ENCODE results near the gene GHR.
"Not testable (repeated sequence)": the region's sequence is repeated elsewhere in the genome, so short reads cannot be mapped to it uniquely, and the experiment has no call there.

Gene GHR

GRCh38 chr5:42573386-42573785 lies 150.1 kb downstream of the GHR start:
- TF ChIP-seq, protein P1, sequence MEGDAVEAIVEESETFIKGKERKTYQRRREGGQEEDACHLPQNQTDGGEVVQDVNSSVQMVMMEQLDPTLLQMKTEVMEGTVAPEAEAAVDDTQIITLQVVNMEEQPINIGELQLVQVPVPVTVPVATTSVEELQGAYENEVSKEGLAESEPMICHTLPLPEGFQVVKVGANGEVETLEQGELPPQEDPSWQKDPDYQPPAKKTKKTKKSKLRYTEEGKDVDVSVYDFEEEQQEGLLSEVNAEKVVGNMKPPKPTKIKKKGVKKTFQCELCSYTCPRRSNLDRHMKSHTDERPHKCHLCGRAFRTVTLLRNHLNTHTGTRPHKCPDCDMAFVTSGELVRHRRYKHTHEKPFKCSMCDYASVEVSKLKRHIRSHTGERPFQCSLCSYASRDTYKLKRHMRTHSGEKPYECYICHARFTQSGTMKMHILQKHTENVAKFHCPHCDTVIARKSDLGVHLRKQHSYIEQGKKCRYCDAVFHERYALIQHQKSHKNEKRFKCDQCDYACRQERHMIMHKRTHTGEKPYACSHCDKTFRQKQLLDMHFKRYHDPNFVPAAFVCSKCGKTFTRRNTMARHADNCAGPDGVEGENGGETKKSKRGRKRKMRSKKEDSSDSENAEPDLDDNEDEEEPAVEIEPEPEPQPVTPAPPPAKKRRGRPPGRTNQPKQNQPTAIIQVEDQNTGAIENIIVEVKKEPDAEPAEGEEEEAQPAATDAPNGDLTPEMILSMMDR (IDR thresholded peaks at IDR 0.05; ENCODE audit: control insufficient read depth, insufficient read depth, low read depth, low read length, missing control alignments) = no peak
- no peak overlapping the region for H3K4me3 ChIP-seq (ENCODE audit: control insufficient read depth, low read depth, low read length)
- no peak for DNase-seq (ENCODE audit: low read depth)

DNA sequence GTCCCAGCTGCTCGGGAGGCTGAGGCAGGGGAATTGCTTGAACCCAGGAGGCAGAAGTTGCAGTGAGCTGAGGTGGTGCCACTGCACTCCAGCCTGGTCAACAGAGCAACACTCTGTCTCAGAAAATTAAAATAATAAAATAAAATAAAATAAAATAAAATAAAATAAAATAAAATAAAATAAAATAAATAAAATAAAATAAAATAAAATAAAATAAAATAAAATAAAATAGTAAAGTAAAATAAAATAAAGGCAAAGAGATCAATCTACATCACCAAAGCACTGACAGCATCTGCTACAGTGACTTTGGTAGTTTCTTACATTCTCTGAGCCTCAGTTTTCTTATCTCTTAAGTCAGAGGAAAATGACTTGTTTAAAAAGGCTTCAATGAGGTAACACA lies 152.7 kb downstream of the GHR start:
- H3K4me3 ChIP-seq (ENCODE audit: control insufficient read depth, low read depth, low read length); DNase-seq (ENCODE audit: low read depth): not testable (repeated sequence)

DNA sequence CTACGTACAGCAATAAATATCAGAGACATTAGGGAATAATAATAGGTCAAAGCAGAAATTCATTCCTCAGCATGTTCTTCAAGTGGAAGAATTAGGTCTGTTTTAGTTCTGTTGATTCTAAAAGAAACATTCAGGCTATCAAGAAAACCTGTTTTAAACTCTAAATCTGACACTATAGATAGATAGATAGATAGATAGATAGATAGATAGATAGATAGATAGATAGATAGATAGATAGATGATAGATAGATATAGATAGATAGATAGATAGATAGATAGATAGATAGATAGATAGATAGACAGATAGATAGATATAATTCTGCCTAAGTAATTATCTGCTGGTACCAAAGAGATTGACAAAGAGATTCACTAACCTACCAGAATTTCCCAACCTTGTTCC lies 155.7 kb downstream of the GHR start:
- H3K4me3 ChIP-seq (ENCODE audit: control insufficient read depth, low read depth, low read length); DNase-seq (ENCODE audit: low read depth): not testable (repeated sequence)

GRCh38 chr5:42579320-42579719 lies 156.1 kb downstream of the GHR start:
- TF ChIP-seq, protein P1 (IDR thresholded peaks at IDR 0.05; ENCODE audit: control insufficient read depth, insufficient read depth, low read depth, low read length, missing control alignments) = no peak
- DNase-seq (ENCODE audit: low read depth) = no peak
- H3K4me3 ChIP-seq (ENCODE audit: control insufficient read depth, low read depth, low read length) = no peak overlapping the region

- TF ChIP-seq, protein P1 (IDR thresholded peaks at IDR 0.05; ENCODE audit: control insufficient read depth, insufficient read depth, low read depth, low read length, missing control alignments) = no peak
- H3K4me3 ChIP-seq (ENCODE audit: control insufficient read depth, low read depth, low read length) = no peak overlapping the region
- no peak for DNase-seq (ENCODE audit: low read depth)
Observed at GRCh38 chr5:42581845-42582244, 158.6 kb downstream of the GHR start.

DNA sequence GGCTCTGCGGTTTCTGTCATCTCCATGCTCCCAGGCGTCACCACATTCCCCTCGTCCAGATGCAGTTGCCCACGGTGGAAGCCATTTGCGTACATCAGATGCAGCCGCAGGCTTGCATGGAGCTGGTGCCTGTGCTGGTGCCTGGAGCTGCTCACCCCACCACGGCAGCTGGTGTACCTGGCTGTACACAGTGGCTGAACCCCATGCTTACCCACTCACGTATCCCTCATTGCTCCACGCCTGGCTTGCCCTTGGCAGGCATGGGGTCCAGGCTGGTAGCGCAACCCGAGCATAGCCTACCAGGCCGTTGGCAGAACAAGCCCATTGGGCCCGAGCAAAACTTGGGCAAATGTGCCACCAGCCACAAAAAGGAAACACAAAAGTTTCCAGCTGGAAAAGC lies 159.5 kb downstream of the GHR start:
- TF ChIP-seq, protein P1 (IDR thresholded peaks at IDR 0.05; ENCODE audit: control insufficient read depth, insufficient read depth, low read depth, low read length, missing control alignments) = no peak
- no peak for DNase-seq (ENCODE audit: low read depth)
- H3K4me3 ChIP-seq (ENCODE audit: control insufficient read depth, low read depth, low read length) = no peak overlapping the region

DNA sequence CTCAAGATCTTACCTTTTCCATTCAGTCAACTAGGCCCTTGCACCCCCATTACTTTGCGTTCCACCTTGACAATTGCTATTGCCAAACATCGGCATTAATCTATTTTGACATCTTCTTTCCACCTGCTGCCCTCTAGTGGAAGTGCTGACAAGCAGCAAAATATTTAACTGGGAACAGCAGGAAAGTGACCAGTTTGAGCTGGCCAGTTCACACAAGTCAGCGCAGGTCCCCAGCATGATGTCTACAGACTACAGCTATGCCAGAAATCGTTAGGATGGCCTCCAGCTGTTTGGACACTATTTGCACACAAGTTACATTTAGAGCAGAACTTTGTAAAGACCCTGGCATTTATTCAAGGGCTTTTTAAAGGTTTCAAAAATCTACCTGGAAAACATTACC lies 160.1 kb downstream of the GHR start:
- peak; percentile 25 for DNase-seq (ENCODE audit: low read depth)
- TF ChIP-seq, protein P1 (IDR thresholded peaks at IDR 0.05; ENCODE audit: control insufficient read depth, insufficient read depth, low read depth, low read length, missing control alignments) = peak; percentile 81
- H3K4me3 ChIP-seq (ENCODE audit: control insufficient read depth, low read depth, low read length) = no peak overlapping the region

- DNase-seq (ENCODE audit: low read depth) = no peak
- no peak overlapping the region for H3K4me3 ChIP-seq (ENCODE audit: control insufficient read depth, low read depth, low read length)
- TF ChIP-seq, protein P1 (IDR thresholded peaks at IDR 0.05; ENCODE audit: control insufficient read depth, insufficient read depth, low read depth, low read length, missing control alignments) = no peak
Observed at GRCh38 chr5:42586625-42587024, 163.4 kb downstream of the GHR start.
